NCI-H2107 (cell line): ENCODE data around the gene CDKN2A.

Source experiments
- DNase-seq: peaks from one replicate; lab custom pipeline; 2025; lab: John Stamatoyannopoulos, UW

The CDKN2A gene

GRCh38 chr9:21941337-21941995 is 52.7 kb downstream of the CDKN2A start:
- DNase-seq: no peak

GRCh38 chr9:21936161-21936560 is 58.0 kb downstream of the CDKN2A start:
- no peak for DNase-seq

GRCh38 chr9:21935631-21936030 is 58.6 kb downstream of the CDKN2A start:
- no peak for DNase-seq

- DNase-seq: no peak
Observed at GRCh38 chr9:21933865-21934264, 60.3 kb downstream of the CDKN2A start.

GRCh38 chr9:21933281-21933680 is 60.9 kb downstream of the CDKN2A start:
- DNase-seq: no peak

GRCh38 chr9:21931428-21931827 is 62.8 kb downstream of the CDKN2A start:
- DNase-seq: no peak

- no peak for DNase-seq
Observed at GRCh38 chr9:21927752-21928151, 66.4 kb downstream of the CDKN2A start.

- no peak for DNase-seq
Observed at GRCh38 chr9:21923694-21924093, 70.5 kb downstream of the CDKN2A start.

- DNase-seq: no peak
Observed at GRCh38 chr9:21919377-21920362, 74.5 kb downstream of the CDKN2A start.
